ENCODE measurements around the gene IQGAP3. TPM values are rescaled to one million over a fixed set of nuclear protein-coding genes. Genes with fewer than 3 reads are reported as not detected.

The IQGAP3 gene
- total and polyA plus RNA-seq, 4 donors: under 0.01 to 8.5 (median 0.43) TPM

DNA sequence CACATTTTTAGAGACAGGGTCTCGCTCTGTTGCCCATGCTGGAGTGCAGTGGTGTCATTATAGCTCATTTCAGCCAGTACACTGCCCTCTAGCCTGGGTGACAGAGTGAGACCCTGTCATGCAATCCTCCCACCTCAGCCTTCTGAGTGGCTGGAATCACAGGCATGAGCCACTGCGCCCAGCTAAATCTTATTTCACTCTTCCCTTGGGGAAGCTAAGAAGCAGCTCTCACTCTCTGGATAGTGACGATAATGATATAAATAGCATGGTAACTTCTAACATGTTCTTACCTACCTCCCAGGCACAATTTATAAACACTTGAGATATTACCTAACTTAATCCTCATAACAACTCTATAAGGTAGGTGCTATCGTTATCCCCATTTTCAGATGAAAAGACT lies 24.9 kb downstream of the IQGAP3 start:
- 97% methylated on average over 4 of the region's 4 CpGs for WGBS
- DNase-seq (ENCODE audit: low spot score): no peak
- Histone ChIP-seq H3K27ac (ENCODE audit: low read depth in 1 of 2, low read length in 2 of 2) (no peak overlapping the region), H3K36me3 (ENCODE audit: control insufficient read depth in 4 of 4, insufficient read depth in 3 of 4, low read depth in 1 of 4, low read length in 3 of 4) (no peaks in the 10 kb centered on the region), H3K4me1 (ENCODE audit: control insufficient read depth in 4 of 4, insufficient read depth in 4 of 4, low read length in 3 of 4) (no peaks in the 10 kb centered on the region), H3K27me3 (ENCODE audit: control insufficient read depth in 4 of 4, insufficient read depth in 4 of 4, low read length in 3 of 4) (no peaks in the 10 kb centered on the region), H3K9me3 (ENCODE audit: control insufficient read depth in 4 of 4, low read length in 3 of 4) (no peaks in the 10 kb centered on the region), H3K4me3 (ENCODE audit: low read depth in 1 of 3, low read length in 3 of 3) (no peak overlapping the region), H3K9ac (ENCODE audit: low read depth in 1 of 2, low read length in 2 of 2) (no peak overlapping the region)
- no peak for TF ChIP-seq RAD21 (IDR thresholded peaks at IDR 0.05)
- TF ChIP-seq TAF1 (conservative IDR thresholded peaks at IDR 0.05): no peak
- TF ChIP-seq YY1 (IDR thresholded peaks at IDR 0.05): no peak
- TF ChIP-seq SP1 (IDR thresholded peaks at IDR 0.05): no peak
- TF ChIP-seq FOXA1 (IDR thresholded peaks at IDR 0.05): no peak
- TF ChIP-seq, protein P1, sequence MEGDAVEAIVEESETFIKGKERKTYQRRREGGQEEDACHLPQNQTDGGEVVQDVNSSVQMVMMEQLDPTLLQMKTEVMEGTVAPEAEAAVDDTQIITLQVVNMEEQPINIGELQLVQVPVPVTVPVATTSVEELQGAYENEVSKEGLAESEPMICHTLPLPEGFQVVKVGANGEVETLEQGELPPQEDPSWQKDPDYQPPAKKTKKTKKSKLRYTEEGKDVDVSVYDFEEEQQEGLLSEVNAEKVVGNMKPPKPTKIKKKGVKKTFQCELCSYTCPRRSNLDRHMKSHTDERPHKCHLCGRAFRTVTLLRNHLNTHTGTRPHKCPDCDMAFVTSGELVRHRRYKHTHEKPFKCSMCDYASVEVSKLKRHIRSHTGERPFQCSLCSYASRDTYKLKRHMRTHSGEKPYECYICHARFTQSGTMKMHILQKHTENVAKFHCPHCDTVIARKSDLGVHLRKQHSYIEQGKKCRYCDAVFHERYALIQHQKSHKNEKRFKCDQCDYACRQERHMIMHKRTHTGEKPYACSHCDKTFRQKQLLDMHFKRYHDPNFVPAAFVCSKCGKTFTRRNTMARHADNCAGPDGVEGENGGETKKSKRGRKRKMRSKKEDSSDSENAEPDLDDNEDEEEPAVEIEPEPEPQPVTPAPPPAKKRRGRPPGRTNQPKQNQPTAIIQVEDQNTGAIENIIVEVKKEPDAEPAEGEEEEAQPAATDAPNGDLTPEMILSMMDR (IDR thresholded peaks at IDR 0.05; ENCODE audit: low read depth, low read length, missing input control): no peak
- TF ChIP-seq NR2F2 (IDR thresholded peaks at IDR 0.05): no peak
- TF ChIP-seq EGR1 (IDR thresholded peaks at IDR 0.05; ENCODE audit: low read depth in 2 of 2): no peak
- TF ChIP-seq, protein P2, sequence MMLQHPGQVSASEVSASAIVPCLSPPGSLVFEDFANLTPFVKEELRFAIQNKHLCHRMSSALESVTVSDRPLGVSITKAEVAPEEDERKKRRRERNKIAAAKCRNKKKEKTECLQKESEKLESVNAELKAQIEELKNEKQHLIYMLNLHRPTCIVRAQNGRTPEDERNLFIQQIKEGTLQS (IDR thresholded peaks at IDR 0.05): no peak
- TF ChIP-seq HNF4A (conservative IDR thresholded peaks at IDR 0.05): no peak
- TF ChIP-seq, protein P3, sequence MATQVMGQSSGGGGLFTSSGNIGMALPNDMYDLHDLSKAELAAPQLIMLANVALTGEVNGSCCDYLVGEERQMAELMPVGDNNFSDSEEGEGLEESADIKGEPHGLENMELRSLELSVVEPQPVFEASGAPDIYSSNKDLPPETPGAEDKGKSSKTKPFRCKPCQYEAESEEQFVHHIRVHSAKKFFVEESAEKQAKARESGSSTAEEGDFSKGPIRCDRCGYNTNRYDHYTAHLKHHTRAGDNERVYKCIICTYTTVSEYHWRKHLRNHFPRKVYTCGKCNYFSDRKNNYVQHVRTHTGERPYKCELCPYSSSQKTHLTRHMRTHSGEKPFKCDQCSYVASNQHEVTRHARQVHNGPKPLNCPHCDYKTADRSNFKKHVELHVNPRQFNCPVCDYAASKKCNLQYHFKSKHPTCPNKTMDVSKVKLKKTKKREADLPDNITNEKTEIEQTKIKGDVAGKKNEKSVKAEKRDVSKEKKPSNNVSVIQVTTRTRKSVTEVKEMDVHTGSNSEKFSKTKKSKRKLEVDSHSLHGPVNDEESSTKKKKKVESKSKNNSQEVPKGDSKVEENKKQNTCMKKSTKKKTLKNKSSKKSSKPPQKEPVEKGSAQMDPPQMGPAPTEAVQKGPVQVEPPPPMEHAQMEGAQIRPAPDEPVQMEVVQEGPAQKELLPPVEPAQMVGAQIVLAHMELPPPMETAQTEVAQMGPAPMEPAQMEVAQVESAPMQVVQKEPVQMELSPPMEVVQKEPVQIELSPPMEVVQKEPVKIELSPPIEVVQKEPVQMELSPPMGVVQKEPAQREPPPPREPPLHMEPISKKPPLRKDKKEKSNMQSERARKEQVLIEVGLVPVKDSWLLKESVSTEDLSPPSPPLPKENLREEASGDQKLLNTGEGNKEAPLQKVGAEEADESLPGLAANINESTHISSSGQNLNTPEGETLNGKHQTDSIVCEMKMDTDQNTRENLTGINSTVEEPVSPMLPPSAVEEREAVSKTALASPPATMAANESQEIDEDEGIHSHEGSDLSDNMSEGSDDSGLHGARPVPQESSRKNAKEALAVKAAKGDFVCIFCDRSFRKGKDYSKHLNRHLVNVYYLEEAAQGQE (IDR thresholded peaks at IDR 0.05): no peak
- TF ChIP-seq HNF4G (IDR thresholded peaks at IDR 0.05): no peak
- TF ChIP-seq, protein P4, sequence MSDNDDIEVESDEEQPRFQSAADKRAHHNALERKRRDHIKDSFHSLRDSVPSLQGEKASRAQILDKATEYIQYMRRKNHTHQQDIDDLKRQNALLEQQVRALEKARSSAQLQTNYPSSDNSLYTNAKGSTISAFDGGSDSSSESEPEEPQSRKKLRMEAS (IDR thresholded peaks at IDR 0.05): no peak
- TF ChIP-seq, protein P5, sequence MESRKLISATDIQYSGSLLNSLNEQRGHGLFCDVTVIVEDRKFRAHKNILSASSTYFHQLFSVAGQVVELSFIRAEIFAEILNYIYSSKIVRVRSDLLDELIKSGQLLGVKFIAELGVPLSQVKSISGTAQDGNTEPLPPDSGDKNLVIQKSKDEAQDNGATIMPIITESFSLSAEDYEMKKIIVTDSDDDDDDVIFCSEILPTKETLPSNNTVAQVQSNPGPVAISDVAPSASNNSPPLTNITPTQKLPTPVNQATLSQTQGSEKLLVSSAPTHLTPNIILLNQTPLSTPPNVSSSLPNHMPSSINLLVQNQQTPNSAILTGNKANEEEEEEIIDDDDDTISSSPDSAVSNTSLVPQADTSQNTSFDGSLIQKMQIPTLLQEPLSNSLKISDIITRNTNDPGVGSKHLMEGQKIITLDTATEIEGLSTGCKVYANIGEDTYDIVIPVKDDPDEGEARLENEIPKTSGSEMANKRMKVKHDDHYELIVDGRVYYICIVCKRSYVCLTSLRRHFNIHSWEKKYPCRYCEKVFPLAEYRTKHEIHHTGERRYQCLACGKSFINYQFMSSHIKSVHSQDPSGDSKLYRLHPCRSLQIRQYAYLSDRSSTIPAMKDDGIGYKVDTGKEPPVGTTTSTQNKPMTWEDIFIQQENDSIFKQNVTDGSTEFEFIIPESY (IDR thresholded peaks at IDR 0.05): no peak
- no peak for TF ChIP-seq FOXA2 (IDR thresholded peaks at IDR 0.05)
- no peak for TF ChIP-seq RXRA (IDR thresholded peaks at IDR 0.05)

DNA sequence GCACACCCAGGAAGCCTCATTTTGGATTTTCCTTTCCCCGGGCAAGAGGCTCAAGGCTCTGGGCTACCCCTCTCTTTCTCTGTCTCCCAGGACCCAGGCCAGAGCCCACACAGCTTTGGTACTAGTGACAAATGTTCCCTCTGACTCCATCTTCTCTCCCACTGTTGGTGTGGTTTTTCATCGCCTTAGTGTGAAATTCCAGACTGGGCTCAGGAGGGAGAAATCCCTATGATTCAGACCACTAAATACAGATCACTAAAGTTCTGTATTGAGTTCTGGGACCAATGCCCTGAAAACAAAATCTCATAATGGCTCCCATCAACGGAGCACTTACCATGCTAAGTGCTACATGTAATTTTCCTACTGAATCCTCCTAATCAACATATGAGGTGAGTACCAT lies 26.1 kb downstream of the IQGAP3 start:
- H3K9me3 ChIP-seq (ENCODE audit: control insufficient read depth in 4 of 4, low read length in 3 of 4): no peaks in the 10 kb centered on the region
- H3K4me1 ChIP-seq (ENCODE audit: control insufficient read depth in 4 of 4, insufficient read depth in 4 of 4, low read length in 3 of 4): no peaks in the 10 kb centered on the region
- no peaks in the 10 kb centered on the region for H3K36me3 ChIP-seq (ENCODE audit: control insufficient read depth in 4 of 4, insufficient read depth in 3 of 4, low read depth in 1 of 4, low read length in 3 of 4)
- H3K27me3 ChIP-seq (ENCODE audit: control insufficient read depth in 4 of 4, insufficient read depth in 4 of 4, low read length in 3 of 4): no peaks in the 10 kb centered on the region
- TF ChIP-seq HNF4A (conservative IDR thresholded peaks at IDR 0.05) (no peak), FOXA2 (IDR thresholded peaks at IDR 0.05) (no peak), NR2F2 (IDR thresholded peaks at IDR 0.05) (no peak), TAF1 (conservative IDR thresholded peaks at IDR 0.05) (no peak), RXRA (IDR thresholded peaks at IDR 0.05) (no peak), FOXA1 (IDR thresholded peaks at IDR 0.05) (no peak), JUND (IDR thresholded peaks at IDR 0.05) (no peak), GABPA (IDR thresholded peaks at IDR 0.05 in 1 of 2, conservative IDR thresholded peaks at IDR 0.05 in 1 of 2) (no peak), YY1 (IDR thresholded peaks at IDR 0.05) (no peak), HNF4G (IDR thresholded peaks at IDR 0.05) (no peak), RAD21 (IDR thresholded peaks at IDR 0.05) (no peak)
- TF ChIP-seq, protein P5 (IDR thresholded peaks at IDR 0.05): no peak
- TF ChIP-seq, protein P4 (IDR thresholded peaks at IDR 0.05): no peak
- no peak overlapping the region for H3K27ac ChIP-seq (ENCODE audit: low read depth in 1 of 2, low read length in 2 of 2)
- 97% methylated on average over 3 of the region's 3 CpGs for WGBS
- H3K9ac ChIP-seq (ENCODE audit: low read depth in 1 of 2, low read length in 2 of 2): no peak overlapping the region
- DNase-seq (ENCODE audit: low spot score): no peak
- no peak overlapping the region for H3K4me3 ChIP-seq (ENCODE audit: low read depth in 1 of 3, low read length in 3 of 3)

Measured in liver (tissue), 9 donors.